GM12878 (cell line): Measurements from ENCODE around the gene HID1. TPM values are rescaled to one million over a fixed set of nuclear protein-coding genes. Genes with fewer than 3 reads are reported as not detected.

Source experiments
- ATAC-seq: fragments of 200-7000 bp; cut with Tn5 transposase; 3 replicates; pipeline ENCODE4 v1.9.1; 2020; ENCODE audit warnings: mild to moderate bottlenecking, moderate library complexity
- BruUV-seq: library from RNA; stranded (reverse); fragments of 400-500 nt; replicated peaks from 2 replicates; lab custom pipeline; 2021; lab: Mats Ljungman, UMichigan
- CTCF ChIA-PET: fragments of 300-600 bp; sonication (Branson Sonifier 250); formaldehyde crosslinking; extraction: SDS; loops from one replicate; lab custom pipeline; 2021; ENCODE audit warnings: inconsistent platforms; lab: Yijun Ruan, JAX
- POLR2A ChIA-PET: fragments of 350-600 bp; formaldehyde crosslinking; extraction: SDS; loops from one replicate; lab custom pipeline; 2021; ENCODE audit warnings: inconsistent platforms; lab: Charles Lee
- RAD21 ChIA-PET: fragments of 300-600 bp; sonication (Branson Sonifier 250); formaldehyde crosslinking; loops from one replicate; lab custom pipeline; 2023; ENCODE audit warnings: antibody characterized with exemption; ENCODE audit not compliant: unreplicated experiment; lab: Charles Lee
- SMC1A ChIA-PET: fragments of 300-600 bp; sonication (Branson Sonifier 250); formaldehyde crosslinking; loops from one replicate; lab custom pipeline; 2023; ENCODE audit not compliant: unreplicated experiment, uncharacterized antibody; lab: Charles Lee
- DNase-seq: peaks from one replicate; pipeline ENCODE4 v3.0.0-alpha.2; 2011; ENCODE audit warnings: low read depth, low spot score
- FAIRE-seq: peaks from 3 replicates; lab custom pipeline; 2011; peaks lifted over from hg19 to GRCh38; lab: Jason Lieb, UNC
- H2AFZ ChIP-seq: 2 replicates; pipeline ENCODE4 v1.6.0; 2011; ENCODE audit warnings: low read depth, low read length, control low read depth; ENCODE audit not compliant: control insufficient read depth
- H3K27ac ChIP-seq: 2 replicates; pipeline ENCODE4 v1.5.1; 2011; ENCODE audit warnings: control low read depth; ENCODE audit not compliant: control insufficient read depth, insufficient read depth
- H3K27me3 ChIP-seq, 2 experiments: replicated peaks in 1 of 2; 2 replicates each; pipeline versions ENCODE4 v1.6.0 to v1.6.1; 2011; ENCODE audit warnings: low read length in 1 of 2; ENCODE audit not compliant: control insufficient read depth in 2 of 2, insufficient read depth in 2 of 2
- H3K36me3 ChIP-seq, 2 experiments: 2 replicates each; pipeline ENCODE4 v1.5.1; 2011; ENCODE audit warnings: low read length in 1 of 2; ENCODE audit not compliant: control insufficient read depth in 2 of 2, insufficient read depth in 2 of 2
- H3K4me1 ChIP-seq: 2 replicates; pipeline ENCODE4 v1.6.1; 2011; ENCODE audit warnings: mild to moderate bottlenecking, low read length, moderate library complexity, mixed read lengths; ENCODE audit not compliant: control insufficient read depth, insufficient read depth
- H3K4me2 ChIP-seq: 2 replicates; pipeline ENCODE4 v1.6.0; 2011; ENCODE audit warnings: control low read depth; ENCODE audit not compliant: control insufficient read depth, insufficient read depth
- H3K4me3 ChIP-seq: fragments of 200-600 bp; sonication (generic); 2 replicates; pipeline ENCODE4 v1.5.1; 2016
- H3K79me2 ChIP-seq: 2 replicates; pipeline ENCODE4 v1.6.0; 2011; ENCODE audit warnings: low read length; ENCODE audit not compliant: control insufficient read depth, insufficient read depth
- H3K9ac ChIP-seq: 2 replicates; pipeline ENCODE4 v1.8.0; 2011; ENCODE audit warnings: low read length, control low read depth, mixed read lengths; ENCODE audit not compliant: control insufficient read depth, insufficient read depth
- H3K9me3 ChIP-seq: replicated peaks from 3 replicates; pipeline ENCODE4 v1.5.1; 2011; ENCODE audit warnings: mild to moderate bottlenecking, low read length; ENCODE audit not compliant: control insufficient read depth, insufficient read depth
- H4K20me1 ChIP-seq: 2 replicates; pipeline ENCODE4 v1.6.0; 2011; ENCODE audit not compliant: control insufficient read depth, insufficient read depth
- BCL3 ChIP-seq: IDR thresholded peaks from 2 replicates; pipeline ENCODE4 v1.6.1; 2011; ENCODE audit warnings: borderline replicate concordance, low read depth, mild to moderate bottlenecking, moderate library complexity, low read length; ENCODE audit not compliant: insufficient read depth, poor library complexity, severe bottlenecking
- CEBPZ ChIP-seq: fragments of 150-350 bp; IDR thresholded peaks from 2 replicates; pipeline ENCODE4 v1.6.1; 2016; ENCODE audit warnings: low read depth, low read length
- GABPA ChIP-seq: IDR thresholded peaks from 2 replicates; pipeline ENCODE4 v1.6.1; 2014; ENCODE audit warnings: antibody characterized with exemption, low read depth, mild to moderate bottlenecking, inconsistent platforms
- IKZF1 ChIP-seq: fragments of 450-650 bp; conservative IDR thresholded peaks from 2 replicates; pipeline ENCODE4 v1.6.1; 2017; ENCODE audit warnings: antibody characterized with exemption, mild to moderate bottlenecking
- LARP7 ChIP-seq: fragments of 450-650 bp; IDR thresholded peaks from 2 replicates; pipeline ENCODE4 v1.6.1; 2017; ENCODE audit warnings: mild to moderate bottlenecking
- NBN ChIP-seq: fragments of 450-650 bp; IDR thresholded peaks from 2 replicates; pipeline ENCODE4 v1.6.1; 2016
- NR2C2 ChIP-seq: IDR thresholded peaks from 2 replicates; pipeline ENCODE4 v1.6.1; 2011; ENCODE audit warnings: borderline replicate concordance, low read depth; ENCODE audit not compliant: control insufficient read depth, insufficient read length
- SMARCA5 ChIP-seq: fragments of 450-650 bp; IDR thresholded peaks from 2 replicates; pipeline ENCODE4 v1.6.1; 2017; ENCODE audit warnings: mild to moderate bottlenecking
- SMC3 ChIP-seq: IDR thresholded peaks from 2 replicates; pipeline ENCODE4 v1.6.1; 2011; ENCODE audit warnings: low read length, improper control_type of control experiment, borderline replicate concordance
- ZNF274 ChIP-seq: IDR thresholded peaks from one replicate; pipeline ENCODE4 v1.8.0; 2011; ENCODE audit not compliant: insufficient read length, insufficient read depth
- WGBS: methylation state at CpG from one replicate; pipeline ENCODE4 v1.1.6; 2016; ENCODE audit warnings: low lambda C conversion rate; ENCODE audit not compliant: insufficient replicate concordance, insufficient coverage; ENCODE audit errors: missing lambda C conversion rate; 5-methylcytosine and 5-hydroxymethylcytosine counted together
- in situ Hi-C: fragments of 300-500 bp; cut with MboI; formaldehyde crosslinking; loops from 9 replicates; pipeline ENCODE4 v1.14.3; 2018; ENCODE audit warnings: mixed read lengths
- intact Hi-C: fragments of 100-400 bp; cut with micrococcal nuclease; formaldehyde crosslinking; loops from one replicate; pipeline ENCODE4 v1.14.2; 2022; ENCODE audit not compliant: unreplicated experiment
- polyA plus RNA-seq, 11 experiments: library from polyadenylated mRNA; depleted of rRNA in 4 of 11; unstranded in 6 of 11; stranded (reverse) in 5 of 11; fragments of >200 nt; fragmentation: Nextera tagmentation in 4 of 11; fragmentation: Illumina TruSeq in 1 of 11; extraction: Ambion mirVana in 4 of 11; extraction: Trizol in 1 of 11; gene quantifications; 1 replicate in 1 of 11; 2 replicates in 10 of 11; pipeline versions ENCODE4 v1.2.1 to v1.2.3, GENCODE V29; 2011 to 2016; ENCODE audit warnings: inconsistent platforms in 2 of 11, missing spikeins in 2 of 11, low read depth in 1 of 11
- total RNA-seq, 4 experiments: library from RNA; depleted of rRNA in 3 of 4; stranded (reverse); fragments of >200 nt in 3 of 4; fragmentation: Illumina TruSeq in 1 of 4; extraction: Trizol in 1 of 4; gene quantifications; 2 replicates each; pipeline versions ENCODE4 v1.2.1 to v1.2.3, GENCODE V29; 2013 to 2021
- TF ChIP-seq, protein P1 (sequence below), 3 experiments: IDR thresholded peaks in 2 of 3; conservative IDR thresholded peaks in 1 of 3; 2 replicates each; pipeline ENCODE4 v1.5.1; 2011; ENCODE audit warnings: low read depth in 3 of 3, low read length in 3 of 3, mild to moderate bottlenecking in 3 of 3, control low read depth in 2 of 3, moderate library complexity in 2 of 3, inconsistent platforms in 1 of 3, mixed read lengths in 1 of 3; ENCODE audit not compliant: control insufficient read depth in 2 of 3, insufficient read depth in 1 of 3; ENCODE audit errors: extremely low read depth in 1 of 3

The HID1 gene
- total and polyA plus RNA-seq, 10 of the 15 experiments (the other 5 are each of a cell fraction or from before 2014, with no cell fraction given), result 0.04 to 0.77 (median 0.32) TPM; not detected in 2

DNA sequence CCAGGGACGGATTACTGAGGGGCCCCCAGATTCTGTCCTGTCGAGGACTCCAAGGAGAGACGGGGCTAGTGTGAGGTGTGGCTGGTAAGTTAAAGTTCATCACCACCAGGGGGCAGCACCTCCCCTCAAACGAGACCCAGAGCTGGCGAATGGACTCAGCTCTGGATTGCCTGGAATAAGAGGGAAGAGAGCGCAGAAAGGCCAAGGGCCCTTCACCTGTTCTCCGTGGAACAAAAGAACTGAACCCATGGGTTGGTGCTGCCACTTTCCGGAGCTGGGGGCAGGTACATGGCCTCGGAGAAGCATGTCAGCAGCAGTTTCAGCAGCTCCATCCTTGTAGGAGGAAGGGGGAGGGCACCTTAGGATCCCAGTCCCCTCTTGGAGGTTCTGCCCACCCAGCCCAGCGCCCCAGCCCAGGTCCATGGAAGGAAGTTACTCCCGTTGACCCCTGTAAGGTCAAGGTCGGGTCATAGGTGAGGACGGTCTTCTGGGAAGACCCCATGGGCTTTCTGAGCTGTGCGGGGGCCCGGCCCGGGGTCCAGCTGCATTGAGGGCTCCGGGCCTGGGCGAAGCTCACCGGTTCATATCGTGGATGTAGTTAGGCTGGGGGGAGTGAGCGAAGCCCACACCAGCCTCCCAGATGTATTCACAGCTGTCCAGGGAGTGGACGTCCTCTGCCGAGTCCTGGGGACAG is 10.8 kb downstream of the HID1 start:
- H4K20me1 ChIP-seq, result no peaks in the 10 kb centered on the region
- CTCF ChIA-PET, result interaction anchor here (0.7 to 13.8 kb wide), 90 partner anchors 10 to 457 kb away, joined by 3 to 274 read pairs (median 6); partner anchors contain the start of genes ARMC7, CDR2L, FDXR and HID1
- intact Hi-C loops, result loop anchor here (1.0 to 10.0 kb wide), 5 partner anchors 73 to 453 kb away; no protein-coding TSS in a partner anchor
- peak; percentile 95 for FAIRE-seq
- H3K4me2 ChIP-seq, result peak overlapping the region; percentile 8; the same call in 1 of the 2 replicates
- no peaks in the 10 kb centered on the region for H3K79me2 ChIP-seq
- peak; percentile 86 for ATAC-seq
- in situ Hi-C loops, result loop anchor here (5.0 kb wide), 1 partner anchor 240 kb away; no protein-coding TSS in a partner anchor
- BruUV-seq, result no TSS peak
- RAD21 ChIA-PET, result interaction anchor here (0.6 to 4.5 kb wide), 59 partner anchors 10 to 695 kb away, joined by 3 to 127 read pairs (median 6); partner anchors contain the start of genes ARMC7, ATP5PD, CDR2L and FDXR
- DNase-seq, result no peak
- H3K27me3 ChIP-seq, result no peaks in the 10 kb centered on the region
- H3K36me3 ChIP-seq, result no peaks in the 10 kb centered on the region
- no peak overlapping the region for H3K9ac ChIP-seq
- 24% methylated on average over 23 of the region's 23 CpGs for WGBS
- no peak overlapping the region; the same call in 1 of the 2 replicates for H2AFZ ChIP-seq
- POLR2A ChIA-PET, result interaction anchor here (0.6 to 1.9 kb wide), 11 partner anchors 26 to 243 kb away, joined by 3 to 7 read pairs (median 4); partner anchors contain the start of genes CDR2L, FDXR and SLC16A5
- H3K9me3 ChIP-seq, result no peaks in the 10 kb centered on the region; the same call in 2 of the 3 replicates
- H3K27ac ChIP-seq, result no peak overlapping the region
- SMC1A ChIA-PET, result interaction anchor here (0.6 to 7.7 kb wide), 49 partner anchors 11 to 451 kb away, joined by 3 to 74 read pairs (median 6); partner anchors contain the start of genes FDXR, HID1, MIF4GD and MRPL58
- H3K4me1 ChIP-seq, result no peaks in the 10 kb centered on the region; the same call in 1 of the 2 replicates
- H3K4me3 ChIP-seq, result no peak overlapping the region
- TF ChIP-seq LARP7 (peak; percentile 11; the same call in 1 of the 2 replicates), SMARCA5 (no peak; the same call in 1 of the 2 replicates), BCL3 (no peak), IKZF1 (peak; percentile 56; the same call in 1 of the 2 replicates), NR2C2 (no peak), SMC3 (peak; percentile 83), CEBPZ (no peak), NBN (no peak), GABPA (no peak), ZNF274 (no peak)
- TF ChIP-seq, protein P1, sequence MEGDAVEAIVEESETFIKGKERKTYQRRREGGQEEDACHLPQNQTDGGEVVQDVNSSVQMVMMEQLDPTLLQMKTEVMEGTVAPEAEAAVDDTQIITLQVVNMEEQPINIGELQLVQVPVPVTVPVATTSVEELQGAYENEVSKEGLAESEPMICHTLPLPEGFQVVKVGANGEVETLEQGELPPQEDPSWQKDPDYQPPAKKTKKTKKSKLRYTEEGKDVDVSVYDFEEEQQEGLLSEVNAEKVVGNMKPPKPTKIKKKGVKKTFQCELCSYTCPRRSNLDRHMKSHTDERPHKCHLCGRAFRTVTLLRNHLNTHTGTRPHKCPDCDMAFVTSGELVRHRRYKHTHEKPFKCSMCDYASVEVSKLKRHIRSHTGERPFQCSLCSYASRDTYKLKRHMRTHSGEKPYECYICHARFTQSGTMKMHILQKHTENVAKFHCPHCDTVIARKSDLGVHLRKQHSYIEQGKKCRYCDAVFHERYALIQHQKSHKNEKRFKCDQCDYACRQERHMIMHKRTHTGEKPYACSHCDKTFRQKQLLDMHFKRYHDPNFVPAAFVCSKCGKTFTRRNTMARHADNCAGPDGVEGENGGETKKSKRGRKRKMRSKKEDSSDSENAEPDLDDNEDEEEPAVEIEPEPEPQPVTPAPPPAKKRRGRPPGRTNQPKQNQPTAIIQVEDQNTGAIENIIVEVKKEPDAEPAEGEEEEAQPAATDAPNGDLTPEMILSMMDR (IDR thresholded peaks at IDR 0.05 in 2 of 3, conservative IDR thresholded peaks at IDR 0.05 in 1 of 3; ENCODE audit: control insufficient read depth in 2 of 3, extremely low read depth in 1 of 3, insufficient read depth in 1 of 3, low read depth in 3 of 3, low read length in 3 of 3), result peak; percentile 62 to 83 (median 72)
